GM21717 (cell line): ENCODE results near the gene PIGZ.
A peak's percentile ranks its signal among the peaks of the same experiment; 100 is the strongest.

Source experiments
- ATAC-seq: cut with Tn5 transposase; IDR thresholded peaks from one replicate; pipeline ENCODE4 v1.9.1; 2021; ENCODE audit warnings: mild to moderate bottlenecking, moderate library complexity; ENCODE audit not compliant: unreplicated experiment

The PIGZ gene, protein sequence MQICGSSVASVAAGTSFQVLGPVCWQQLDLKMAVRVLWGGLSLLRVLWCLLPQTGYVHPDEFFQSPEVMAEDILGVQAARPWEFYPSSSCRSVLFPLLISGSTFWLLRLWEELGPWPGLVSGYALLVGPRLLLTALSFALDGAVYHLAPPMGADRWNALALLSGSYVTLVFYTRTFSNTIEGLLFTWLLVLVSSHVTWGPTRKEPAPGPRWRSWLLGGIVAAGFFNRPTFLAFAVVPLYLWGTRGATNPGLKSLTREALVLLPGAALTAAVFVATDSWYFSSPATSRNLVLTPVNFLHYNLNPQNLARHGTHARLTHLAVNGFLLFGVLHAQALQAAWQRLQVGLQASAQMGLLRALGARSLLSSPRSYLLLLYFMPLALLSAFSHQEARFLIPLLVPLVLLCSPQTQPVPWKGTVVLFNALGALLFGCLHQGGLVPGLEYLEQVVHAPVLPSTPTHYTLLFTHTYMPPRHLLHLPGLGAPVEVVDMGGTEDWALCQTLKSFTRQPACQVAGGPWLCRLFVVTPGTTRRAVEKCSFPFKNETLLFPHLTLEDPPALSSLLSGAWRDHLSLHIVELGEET

DNA sequence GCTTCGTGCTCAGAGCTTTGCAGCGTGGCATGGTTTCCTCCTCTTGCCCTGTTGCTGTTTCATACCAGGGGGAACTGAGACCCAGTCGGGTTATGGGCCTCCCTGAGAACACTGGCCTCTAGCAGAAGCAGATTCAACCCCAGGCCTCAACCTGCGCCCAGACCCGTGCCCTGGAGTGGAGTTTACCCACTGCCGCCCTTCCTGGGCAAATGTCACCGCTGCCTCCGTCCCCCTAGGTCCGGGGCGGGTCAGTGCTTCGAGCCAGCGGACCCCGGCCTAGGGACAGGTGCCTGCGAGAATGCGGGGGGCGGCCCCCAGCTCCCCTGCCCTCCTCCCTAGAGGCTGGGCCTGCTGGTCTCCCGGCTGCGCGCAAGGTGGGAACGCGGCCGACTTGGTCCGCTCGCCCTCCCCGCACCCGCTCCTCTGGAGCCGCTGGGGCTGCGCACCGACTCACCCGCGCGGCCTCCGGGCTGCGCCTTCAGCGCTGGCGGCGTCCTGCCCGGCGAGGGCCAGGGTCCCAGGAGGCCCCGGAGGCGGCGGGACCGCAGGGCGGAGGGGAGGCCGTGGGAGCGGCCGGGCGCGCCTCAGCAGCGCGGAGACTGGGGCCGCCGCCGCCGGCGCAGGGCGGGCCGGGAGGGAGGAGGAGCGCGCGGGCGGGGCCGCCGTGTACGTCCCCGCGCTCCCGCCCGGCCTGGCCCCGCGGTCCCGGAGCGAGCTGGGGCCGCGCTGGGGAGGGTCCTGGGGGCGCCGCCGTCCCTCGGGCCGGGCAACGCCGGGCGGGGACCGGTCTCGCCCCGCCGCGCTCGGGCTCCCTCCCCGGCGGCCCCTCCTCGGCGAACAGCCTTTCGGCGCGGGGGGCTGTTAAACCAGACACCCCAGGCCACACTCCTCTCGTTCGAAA, at the start of gene PIGZ:
PIGZ (minus strand) TSS at position 601 of the 901 bp plus-strand sequence. CDS start 16,802 bp downstream, outside the sequence.
- ATAC-seq = peak; percentile 59

DNA sequence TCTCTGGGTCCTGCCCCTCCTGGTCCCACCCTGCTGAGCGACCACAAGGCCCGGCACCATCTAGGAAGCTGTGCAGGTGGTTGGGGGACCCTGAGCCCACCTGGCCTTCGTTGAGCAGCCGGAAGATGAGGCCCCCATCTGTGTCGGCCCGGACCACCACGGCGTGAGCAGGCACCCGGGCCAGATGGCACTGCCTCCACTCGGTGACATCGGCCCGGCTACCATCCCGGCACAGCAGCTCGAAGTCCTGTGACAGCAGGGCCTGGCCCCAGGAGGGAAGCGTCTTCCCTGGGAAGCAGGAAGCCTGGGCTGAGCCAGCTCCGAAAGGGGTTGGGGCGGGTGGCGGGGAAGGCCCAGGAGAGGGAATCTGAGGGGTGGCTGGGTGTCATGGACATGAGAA, 48.4 kb upstream of the PIGZ start:
- no peak for ATAC-seq

GRCh38 chr3:197015790-197016736, 47.4 kb upstream of the PIGZ start:
- no peak for ATAC-seq

DNA sequence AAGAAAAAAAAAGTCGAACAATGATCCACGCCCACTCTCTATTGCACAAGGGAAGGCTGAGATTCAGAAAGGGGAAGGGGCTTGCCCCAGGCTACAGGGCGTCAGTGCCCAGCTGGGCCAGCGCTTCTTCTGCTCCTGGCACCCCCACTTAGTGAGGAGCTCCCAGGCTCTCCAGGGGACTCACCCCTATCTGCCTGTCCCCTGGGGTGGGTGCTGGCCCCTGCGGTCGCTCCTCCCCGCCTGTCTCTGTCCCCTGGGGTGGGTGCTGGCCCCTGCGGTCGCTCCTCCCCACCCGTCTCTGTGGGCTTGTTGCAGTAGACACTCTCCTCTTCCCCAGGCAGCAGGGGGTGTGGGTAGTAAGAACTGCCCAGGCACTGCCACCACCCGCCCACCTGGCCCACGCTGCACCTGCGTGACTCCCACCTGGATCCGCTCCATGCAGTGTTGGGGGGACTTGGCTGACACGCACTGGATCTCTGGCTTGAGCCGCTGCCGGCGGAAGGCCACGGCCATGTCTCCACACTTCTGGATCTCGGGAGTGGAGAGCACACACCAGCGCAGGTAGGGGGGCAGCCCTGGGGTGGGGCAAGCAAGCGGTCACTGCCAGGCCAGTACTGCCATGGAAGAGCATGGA, 46.4 kb upstream of the PIGZ start:
- ATAC-seq = no peak

GRCh38 chr3:197014024-197014423, 45.4 kb upstream of the PIGZ start:
- no peak for ATAC-seq

GRCh38 chr3:197012540-197012883, 43.9 kb upstream of the PIGZ start:
- no peak for ATAC-seq

- ATAC-seq = no peak
Observed at GRCh38 chr3:197011780-197012539, 43.3 kb upstream of the PIGZ start.

DNA sequence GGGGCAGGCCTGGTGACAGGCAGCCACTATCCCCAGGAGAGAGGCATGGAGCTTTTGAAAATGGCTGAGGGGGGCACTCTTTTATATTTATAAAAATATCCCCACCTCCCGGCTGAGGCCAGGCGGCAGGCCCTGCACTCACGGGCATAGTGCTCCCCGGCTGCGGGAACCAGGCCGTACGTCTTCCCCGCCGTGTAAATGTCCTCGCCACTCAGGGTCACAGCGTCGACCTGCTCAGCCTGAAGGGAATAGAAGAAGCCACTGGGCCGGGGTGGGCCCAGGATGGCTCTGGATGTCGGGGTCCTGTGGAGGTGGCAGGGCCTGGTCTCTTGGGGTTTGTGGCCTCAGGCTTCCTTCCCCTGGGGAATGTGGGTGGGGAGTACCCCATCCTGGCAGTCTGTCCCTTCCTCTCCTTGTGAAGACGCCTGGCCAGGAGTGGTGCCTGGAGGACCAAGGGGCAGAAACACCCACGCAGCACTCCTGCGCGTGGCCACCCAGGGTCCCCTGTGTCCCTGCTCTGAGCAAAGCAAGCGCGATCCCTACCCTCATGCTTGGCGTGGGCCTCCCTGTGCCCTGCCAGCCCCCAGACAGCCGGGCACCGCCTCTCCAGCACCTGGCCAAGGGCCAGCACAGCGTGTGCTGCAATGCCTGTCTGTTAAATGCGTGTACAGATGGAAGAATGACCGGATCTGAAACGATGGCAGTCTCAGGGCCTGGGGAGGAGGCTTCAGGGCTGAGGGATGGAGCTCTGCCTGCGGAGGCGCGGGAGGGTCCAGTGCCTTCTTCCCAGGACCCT, 42.1 kb upstream of the PIGZ start:
- no peak for ATAC-seq

- no peak for ATAC-seq
Observed at GRCh38 chr3:197009532-197010019, 40.9 kb upstream of the PIGZ start.

DNA sequence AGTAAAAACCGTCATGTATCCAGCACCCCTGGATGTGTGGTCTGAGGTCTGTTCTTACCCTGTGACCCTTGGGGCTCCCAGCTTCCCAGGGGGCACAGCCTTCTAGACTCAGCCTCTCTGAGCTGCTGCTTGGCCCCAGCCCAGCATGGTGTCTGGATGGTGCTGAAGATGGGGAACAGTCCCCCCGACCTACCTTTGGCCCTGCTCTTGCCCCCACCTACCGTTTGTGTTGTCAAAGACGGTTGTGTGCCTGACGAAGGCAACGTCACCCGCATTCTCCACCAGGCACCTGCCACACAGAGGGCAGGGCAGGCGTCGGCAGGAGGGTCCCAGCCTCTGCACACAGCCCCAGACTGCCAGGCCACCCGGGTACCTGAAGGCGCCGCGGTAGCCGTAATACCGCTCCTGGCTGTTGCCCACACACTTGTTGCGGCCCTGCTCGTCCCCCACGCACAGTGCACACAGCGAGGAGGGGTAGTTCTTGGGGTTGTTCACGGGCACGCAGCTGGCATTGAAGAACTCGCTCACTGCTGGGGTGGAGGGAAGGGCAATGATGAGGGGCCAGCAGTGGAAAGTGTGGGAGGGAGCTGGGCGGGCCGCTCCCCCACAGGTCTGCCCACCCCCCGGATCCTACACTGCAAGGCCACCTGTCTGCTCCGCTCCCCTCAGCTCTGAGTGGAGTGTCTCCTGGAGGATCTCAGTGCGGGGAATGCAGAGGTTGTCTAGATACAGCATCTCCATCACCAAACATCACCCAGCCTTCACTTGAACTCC, 40.0 kb upstream of the PIGZ start:
- no peak for ATAC-seq

GRCh38 chr3:197007953-197008352, 39.3 kb upstream of the PIGZ start:
- ATAC-seq = no peak

DNA sequence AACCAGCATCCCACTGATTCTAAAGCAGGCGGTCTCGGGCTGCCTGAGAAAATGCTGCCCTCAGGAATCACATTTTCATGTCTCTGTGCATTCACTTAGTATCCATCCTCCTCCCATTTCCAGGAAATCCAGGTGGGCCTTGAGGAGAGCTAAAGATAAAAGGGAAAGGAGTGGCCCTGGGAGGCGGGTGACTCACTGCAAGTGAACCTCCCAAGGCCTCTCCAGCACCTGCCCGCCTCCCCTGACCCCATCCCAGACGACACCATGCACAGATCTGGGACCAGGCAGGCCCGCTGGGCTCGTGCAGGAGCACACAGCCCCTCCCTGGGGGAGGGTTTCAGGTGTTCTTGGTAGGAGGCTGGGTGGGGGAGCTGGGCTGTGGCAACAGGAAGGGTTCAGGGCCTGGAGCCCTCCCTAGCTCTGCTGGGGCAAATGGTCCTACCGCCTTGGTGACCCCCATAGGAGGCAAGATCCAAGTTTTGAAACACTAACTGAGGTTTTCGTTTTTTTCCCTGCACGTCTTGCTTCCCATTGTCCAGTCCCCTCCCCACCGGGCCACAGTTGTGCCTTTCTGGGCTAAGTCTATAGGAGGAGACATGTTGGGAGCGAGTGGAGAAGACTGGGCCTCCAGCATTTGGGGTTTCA, 38.8 kb upstream of the PIGZ start:
- no peak for ATAC-seq

GRCh38 chr3:197006860-197007259, 38.2 kb upstream of the PIGZ start:
- no peak for ATAC-seq

DNA sequence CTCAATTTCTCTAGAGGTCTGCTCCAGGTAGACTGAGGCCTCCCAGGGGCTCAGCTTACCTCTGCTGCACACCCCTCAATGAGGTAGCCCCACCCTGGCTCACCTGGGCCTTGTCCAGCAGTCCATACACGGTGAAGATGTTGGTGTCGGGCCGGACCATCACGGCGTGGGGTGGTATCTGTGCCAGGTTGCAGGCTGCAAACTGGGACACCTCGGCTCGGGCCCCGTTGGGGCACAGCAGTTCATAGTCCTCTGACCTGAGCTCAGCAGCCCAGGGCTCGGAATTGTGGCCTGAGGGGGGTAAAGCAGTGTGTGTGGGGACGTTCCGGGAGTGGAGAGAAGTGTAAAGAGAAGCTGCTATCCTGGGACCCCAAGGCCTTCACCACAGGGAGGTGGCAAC, 37.8 kb upstream of the PIGZ start:
- ATAC-seq = no peak

DNA sequence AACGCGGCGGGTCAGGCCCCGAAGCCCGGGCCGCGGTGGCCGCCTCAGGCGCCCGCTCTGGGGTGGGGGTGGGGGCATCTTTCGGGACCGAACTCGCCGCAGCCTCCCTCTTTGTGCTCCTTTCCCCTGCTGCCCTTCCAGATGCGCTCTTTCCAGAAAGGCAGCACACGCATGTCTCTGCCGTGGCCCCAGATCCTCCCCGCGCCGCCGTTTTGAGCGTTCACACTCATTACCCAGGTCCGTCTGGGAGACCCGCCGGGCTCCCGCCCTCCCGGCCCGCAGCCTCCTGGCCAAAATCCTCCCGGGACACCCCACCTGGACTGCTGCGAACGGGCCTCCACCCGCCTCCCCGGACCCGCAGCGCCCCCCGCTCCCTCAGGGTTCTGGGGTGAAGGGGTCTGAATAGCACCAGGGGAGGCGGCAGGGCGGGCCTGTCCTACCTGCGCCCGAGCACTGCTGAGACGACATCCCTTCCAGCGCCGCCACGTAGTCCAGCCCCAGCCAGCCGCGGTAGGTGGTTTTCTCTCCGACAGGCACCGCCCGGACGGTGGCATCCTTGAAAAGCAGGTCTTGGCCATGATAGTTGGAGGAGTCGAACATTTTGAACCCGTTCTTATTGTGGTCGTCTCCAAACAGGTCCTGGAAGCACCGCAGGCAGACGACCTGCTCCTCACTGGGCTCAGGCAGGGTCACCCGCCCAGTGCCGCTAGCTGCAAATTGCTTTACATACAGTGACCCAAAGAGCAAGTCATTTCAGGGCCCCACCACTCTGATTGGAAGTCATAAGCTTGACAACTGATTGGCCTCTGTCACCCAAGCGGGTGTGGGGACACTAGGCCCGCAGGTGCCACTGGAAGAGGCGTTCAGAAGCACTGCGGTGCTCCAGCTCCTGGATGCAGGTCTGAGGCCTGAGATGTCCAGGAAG, 35.1 kb upstream of the PIGZ start:
- peak; percentile 16 for ATAC-seq
